Ishikawa (cell line): ENCODE data around the gene WDR41.

Source experiments
- CEBPB ChIP-seq: IDR thresholded peaks from 2 replicates; pipeline ENCODE4 v1.6.1; 2012
- CREB1 ChIP-seq: IDR thresholded peaks from 2 replicates; pipeline ENCODE4 v1.6.1; 2012; ENCODE audit warnings: low read depth
- EGR1 ChIP-seq: IDR thresholded peaks from 2 replicates; pipeline ENCODE4 v1.6.1; 2012
- EP300 ChIP-seq: IDR thresholded peaks from 2 replicates; pipeline ENCODE4 v1.6.1; 2012; ENCODE audit warnings: borderline replicate concordance
- FOXM1 ChIP-seq: IDR thresholded peaks from 2 replicates; pipeline ENCODE4 v1.6.1; 2012; ENCODE audit warnings: low read depth, borderline replicate concordance
- NFIC ChIP-seq: IDR thresholded peaks from 2 replicates; pipeline ENCODE4 v1.6.1; 2012
- RAD21 ChIP-seq: IDR thresholded peaks from 2 replicates; pipeline ENCODE4 v1.6.1; 2012; ENCODE audit warnings: low read depth
- TAF1 ChIP-seq: IDR thresholded peaks from 2 replicates; pipeline ENCODE4 v1.6.1; 2012; ENCODE audit warnings: low read depth, mild to moderate bottlenecking
- YY1 ChIP-seq: IDR thresholded peaks from 2 replicates; pipeline ENCODE4 v1.6.1; 2012; ENCODE audit warnings: low read depth
- TF ChIP-seq, protein P1 (sequence below): IDR thresholded peaks from 2 replicates; pipeline ENCODE4 v1.6.1; 2012
- TF ChIP-seq, protein P2 (sequence below): IDR thresholded peaks from 2 replicates; pipeline ENCODE4 v1.6.1; 2012; ENCODE audit warnings: low read depth, mild to moderate bottlenecking
- TF ChIP-seq, protein P3 (sequence below): IDR thresholded peaks from 2 replicates; pipeline ENCODE4 v1.6.1; 2012

DNA sequence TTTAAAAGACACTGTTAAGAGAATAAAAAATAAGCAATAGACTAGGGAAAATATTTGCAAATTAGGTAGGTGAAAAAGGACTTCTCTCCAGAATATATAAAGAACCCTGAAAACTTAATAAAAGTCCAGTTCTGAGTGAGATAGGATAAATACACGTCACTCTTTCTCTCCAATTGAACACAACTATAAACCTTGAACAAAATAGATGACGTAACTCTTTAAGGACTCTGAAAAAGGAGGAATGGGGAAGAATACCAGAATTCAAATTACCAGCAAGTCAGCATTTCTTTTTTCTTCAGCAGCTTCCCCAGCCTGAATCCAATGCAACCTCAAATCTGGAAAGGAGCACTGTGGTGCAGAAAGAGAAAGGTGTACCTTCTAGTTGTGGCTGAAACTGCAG is 6.8 kb upstream of the WDR41 start:
- TF ChIP-seq TAF1 (no peak), NFIC (no peak), EP300 (no peak), EGR1 (no peak), YY1 (no peak), CEBPB (no peak), FOXM1 (no peak), RAD21 (no peak), CREB1 (no peak)
- TF ChIP-seq, protein P1, sequence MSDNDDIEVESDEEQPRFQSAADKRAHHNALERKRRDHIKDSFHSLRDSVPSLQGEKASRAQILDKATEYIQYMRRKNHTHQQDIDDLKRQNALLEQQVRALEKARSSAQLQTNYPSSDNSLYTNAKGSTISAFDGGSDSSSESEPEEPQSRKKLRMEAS: no peak
- TF ChIP-seq, protein P2, sequence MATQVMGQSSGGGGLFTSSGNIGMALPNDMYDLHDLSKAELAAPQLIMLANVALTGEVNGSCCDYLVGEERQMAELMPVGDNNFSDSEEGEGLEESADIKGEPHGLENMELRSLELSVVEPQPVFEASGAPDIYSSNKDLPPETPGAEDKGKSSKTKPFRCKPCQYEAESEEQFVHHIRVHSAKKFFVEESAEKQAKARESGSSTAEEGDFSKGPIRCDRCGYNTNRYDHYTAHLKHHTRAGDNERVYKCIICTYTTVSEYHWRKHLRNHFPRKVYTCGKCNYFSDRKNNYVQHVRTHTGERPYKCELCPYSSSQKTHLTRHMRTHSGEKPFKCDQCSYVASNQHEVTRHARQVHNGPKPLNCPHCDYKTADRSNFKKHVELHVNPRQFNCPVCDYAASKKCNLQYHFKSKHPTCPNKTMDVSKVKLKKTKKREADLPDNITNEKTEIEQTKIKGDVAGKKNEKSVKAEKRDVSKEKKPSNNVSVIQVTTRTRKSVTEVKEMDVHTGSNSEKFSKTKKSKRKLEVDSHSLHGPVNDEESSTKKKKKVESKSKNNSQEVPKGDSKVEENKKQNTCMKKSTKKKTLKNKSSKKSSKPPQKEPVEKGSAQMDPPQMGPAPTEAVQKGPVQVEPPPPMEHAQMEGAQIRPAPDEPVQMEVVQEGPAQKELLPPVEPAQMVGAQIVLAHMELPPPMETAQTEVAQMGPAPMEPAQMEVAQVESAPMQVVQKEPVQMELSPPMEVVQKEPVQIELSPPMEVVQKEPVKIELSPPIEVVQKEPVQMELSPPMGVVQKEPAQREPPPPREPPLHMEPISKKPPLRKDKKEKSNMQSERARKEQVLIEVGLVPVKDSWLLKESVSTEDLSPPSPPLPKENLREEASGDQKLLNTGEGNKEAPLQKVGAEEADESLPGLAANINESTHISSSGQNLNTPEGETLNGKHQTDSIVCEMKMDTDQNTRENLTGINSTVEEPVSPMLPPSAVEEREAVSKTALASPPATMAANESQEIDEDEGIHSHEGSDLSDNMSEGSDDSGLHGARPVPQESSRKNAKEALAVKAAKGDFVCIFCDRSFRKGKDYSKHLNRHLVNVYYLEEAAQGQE: no peak
- TF ChIP-seq, protein P3, sequence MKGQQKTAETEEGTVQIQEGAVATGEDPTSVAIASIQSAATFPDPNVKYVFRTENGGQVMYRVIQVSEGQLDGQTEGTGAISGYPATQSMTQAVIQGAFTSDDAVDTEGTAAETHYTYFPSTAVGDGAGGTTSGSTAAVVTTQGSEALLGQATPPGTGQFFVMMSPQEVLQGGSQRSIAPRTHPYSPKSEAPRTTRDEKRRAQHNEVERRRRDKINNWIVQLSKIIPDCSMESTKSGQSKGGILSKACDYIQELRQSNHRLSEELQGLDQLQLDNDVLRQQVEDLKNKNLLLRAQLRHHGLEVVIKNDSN: no peak
